H9 (cell line): ENCODE data around the gene MRC2. TPM values are rescaled to one million over a fixed set of nuclear protein-coding genes. Genes with fewer than 3 reads are reported as not detected.

Experiments used
- DNase-seq: peaks from one replicate; pipeline ENCODE4 v3.0.0-alpha.2; 2017
- H2AFZ ChIP-seq: one replicate; pipeline ENCODE4 v1.6.1; 2013; ENCODE audit warnings: mild to moderate bottlenecking, low read length, control low read depth, moderate library complexity
- H2AK5ac ChIP-seq: 2 replicates; pipeline ENCODE4 v1.6.1; 2013; ENCODE audit warnings: low read length, control low read depth, mixed read lengths; ENCODE audit not compliant: insufficient read length
- H2BK120ac ChIP-seq: one replicate; pipeline ENCODE4 v1.6.1; 2013; ENCODE audit warnings: low read depth, mild to moderate bottlenecking, low read length, control low read depth, inconsistent platforms; ENCODE audit not compliant: poor library complexity, severe bottlenecking
- H2BK12ac ChIP-seq: 2 replicates; pipeline ENCODE4 v1.6.1; 2013; ENCODE audit warnings: low read length, control low read depth, mixed read lengths, low read depth; ENCODE audit not compliant: insufficient read length
- H2BK15ac ChIP-seq: 2 replicates; pipeline ENCODE4 v1.6.1; 2013; ENCODE audit warnings: low read depth, low read length, control low read depth
- H2BK20ac ChIP-seq: one replicate; pipeline ENCODE4 v1.6.1; 2013; ENCODE audit warnings: low read depth, mild to moderate bottlenecking, low read length, control low read depth, inconsistent platforms; ENCODE audit not compliant: poor library complexity, severe bottlenecking
- H2BK5ac ChIP-seq: 2 replicates; pipeline ENCODE4 v1.6.1; 2013; ENCODE audit warnings: low read length, control low read depth, mixed read lengths; ENCODE audit not compliant: insufficient read length
- H3K14ac ChIP-seq: 2 replicates; pipeline ENCODE4 v1.6.1; 2013; ENCODE audit warnings: low read length, control low read depth; ENCODE audit not compliant: insufficient read depth
- H3K18ac ChIP-seq: 2 replicates; pipeline ENCODE4 v1.6.1; 2013; ENCODE audit warnings: low read depth, mild to moderate bottlenecking, mixed read lengths, low read length, control low read depth; ENCODE audit not compliant: insufficient read length
- H3K23ac ChIP-seq: 2 replicates; pipeline ENCODE4 v1.6.1; 2013; ENCODE audit warnings: low read length, control low read depth, mixed read lengths, low read depth; ENCODE audit not compliant: insufficient read length
- H3K23me2 ChIP-seq: 2 replicates; pipeline ENCODE4 v1.6.1; 2013; ENCODE audit warnings: low read depth, mild to moderate bottlenecking, mixed read lengths, low read length, control low read depth; ENCODE audit not compliant: insufficient read length, poor library complexity, severe bottlenecking
- H3K27ac ChIP-seq: 2 replicates; pipeline ENCODE4 v1.5.1; 2013; ENCODE audit warnings: low read length, control low read depth, mixed read lengths, low read depth; ENCODE audit not compliant: insufficient read length
- H3K27me3 ChIP-seq: 2 replicates; pipeline ENCODE4 v1.6.1; 2013; ENCODE audit warnings: low read length, control low read depth, inconsistent platforms; ENCODE audit not compliant: insufficient read depth
- H3K4ac ChIP-seq: 2 replicates; pipeline ENCODE4 v1.6.1; 2013; ENCODE audit warnings: low read depth, mild to moderate bottlenecking, control low read depth, inconsistent platforms, low read length, moderate library complexity
- H3K4me1 ChIP-seq: 2 replicates; pipeline ENCODE4 v1.6.1; 2013; ENCODE audit warnings: low read length, control low read depth, inconsistent platforms; ENCODE audit not compliant: insufficient read depth
- H3K4me2 ChIP-seq: 2 replicates; pipeline ENCODE4 v1.6.1; 2013; ENCODE audit warnings: low read length, control low read depth, mixed read lengths; ENCODE audit not compliant: insufficient read length, insufficient read depth
- H3K56ac ChIP-seq: 2 replicates; pipeline ENCODE4 v1.6.1; 2013; ENCODE audit warnings: low read depth, mild to moderate bottlenecking, mixed read lengths, low read length, control low read depth; ENCODE audit not compliant: insufficient read length
- H3K79me1 ChIP-seq: 2 replicates; pipeline ENCODE4 v1.6.1; 2013; ENCODE audit warnings: low read depth, mild to moderate bottlenecking, moderate library complexity, low read length, control low read depth, inconsistent platforms; ENCODE audit not compliant: insufficient read depth, poor library complexity, severe bottlenecking
- H3K79me2 ChIP-seq: 2 replicates; pipeline ENCODE4 v1.6.1; 2013; ENCODE audit warnings: low read length, control low read depth, inconsistent platforms; ENCODE audit not compliant: insufficient read depth
- H3K9ac ChIP-seq: 2 replicates; pipeline ENCODE4 v1.6.1; 2013; ENCODE audit warnings: low read length, control low read depth, mixed read lengths; ENCODE audit not compliant: insufficient read length; ENCODE audit errors: extremely low read depth
- H3K9me3 ChIP-seq: one replicate; pipeline ENCODE4 v1.6.1; 2013; ENCODE audit warnings: low read depth, low read length, inconsistent platforms; ENCODE audit not compliant: control insufficient read depth
- H3T11ph ChIP-seq: one replicate; pipeline ENCODE4 v1.6.1; 2013; ENCODE audit warnings: mild to moderate bottlenecking, low read length, control low read depth, inconsistent platforms
- H4K20me1 ChIP-seq: one replicate; pipeline ENCODE4 v1.6.1; 2013; ENCODE audit not compliant: control insufficient read depth, insufficient read length, insufficient read depth
- H4K5ac ChIP-seq: 2 replicates; pipeline ENCODE4 v1.6.1; 2013; ENCODE audit warnings: low read depth, mild to moderate bottlenecking, mixed read lengths, low read length, control low read depth; ENCODE audit not compliant: insufficient read length
- H4K8ac ChIP-seq: replicated peaks from 2 replicates; pipeline ENCODE4 v1.6.1; 2013; ENCODE audit warnings: low read length, control low read depth, mixed read lengths, low read depth; ENCODE audit not compliant: insufficient read length
- H4K91ac ChIP-seq: 2 replicates; pipeline ENCODE4 v1.6.1; 2013; ENCODE audit warnings: low read depth, mild to moderate bottlenecking, moderate library complexity, mixed read lengths, low read length, control low read depth; ENCODE audit not compliant: insufficient read length
- H3K27ac Mint-ChIP-seq, 3 experiments: 2 replicates in 2 of 3; 3 replicates in 1 of 3; pipeline ENCODE4 v1.8.0; 2020 to 2021; ENCODE audit warnings: mixed read lengths in 3 of 3, mild to moderate bottlenecking in 1 of 3, moderate library complexity in 1 of 3
- H3K27me3 Mint-ChIP-seq: 2 replicates; pipeline ENCODE4 v1.8.0; 2021; ENCODE audit warnings: low read depth, mild to moderate bottlenecking, moderate library complexity, mixed read lengths
- H3K36me3 Mint-ChIP-seq, 3 experiments: 2 replicates in 2 of 3; 3 replicates in 1 of 3; pipeline ENCODE4 v1.8.0; 2020 to 2021; ENCODE audit warnings: low read depth in 3 of 3, mixed read lengths in 3 of 3; ENCODE audit not compliant: insufficient read depth in 1 of 3
- H3K4me1 Mint-ChIP-seq, 2 experiments: 2 replicates each; pipeline ENCODE4 v1.8.0; 2020; ENCODE audit warnings: mixed read lengths in 2 of 2
- H3K4me3 Mint-ChIP-seq, 2 experiments: 2 replicates in 1 of 2; 3 replicates in 1 of 2; pipeline ENCODE4 v1.8.0; 2020 to 2021; ENCODE audit warnings: mild to moderate bottlenecking in 2 of 2, mixed read lengths in 2 of 2, moderate library complexity in 1 of 2
- H3K9me3 Mint-ChIP-seq, 2 experiments: 2 replicates in 1 of 2; 3 replicates in 1 of 2; pipeline ENCODE4 v1.8.0; 2020; ENCODE audit warnings: mild to moderate bottlenecking in 2 of 2, mixed read lengths in 2 of 2, moderate library complexity in 1 of 2
- WGBS: extraction: QIAGEN DNeasy Blood & Tissue Kit; methylation state at CpG from one replicate; pipeline ENCODE4 v1.1.7; 2013; ENCODE audit warnings: missing lambda C conversion rate, low lambda C conversion rate, mixed read lengths; ENCODE audit not compliant: insufficient read length; ENCODE audit errors: extremely low coverage; 5-methylcytosine and 5-hydroxymethylcytosine counted together
- total RNA-seq: library from RNA; stranded (reverse); gene quantifications from 2 replicates; pipeline ENCODE4 v1.2.1, GENCODE V29; 2021
- TF ChIP-seq, protein P1 (sequence below): fragments of 200-600 bp; sonication (generic); conservative IDR thresholded peaks from 3 replicates; pipeline ENCODE4 v1.8.0; 2021; ENCODE audit warnings: antibody characterized with exemption, mild to moderate bottlenecking

MRC2 gene
- total RNA-seq, 1 experiment from 2014 or later, result 18.7 TPM

DNA sequence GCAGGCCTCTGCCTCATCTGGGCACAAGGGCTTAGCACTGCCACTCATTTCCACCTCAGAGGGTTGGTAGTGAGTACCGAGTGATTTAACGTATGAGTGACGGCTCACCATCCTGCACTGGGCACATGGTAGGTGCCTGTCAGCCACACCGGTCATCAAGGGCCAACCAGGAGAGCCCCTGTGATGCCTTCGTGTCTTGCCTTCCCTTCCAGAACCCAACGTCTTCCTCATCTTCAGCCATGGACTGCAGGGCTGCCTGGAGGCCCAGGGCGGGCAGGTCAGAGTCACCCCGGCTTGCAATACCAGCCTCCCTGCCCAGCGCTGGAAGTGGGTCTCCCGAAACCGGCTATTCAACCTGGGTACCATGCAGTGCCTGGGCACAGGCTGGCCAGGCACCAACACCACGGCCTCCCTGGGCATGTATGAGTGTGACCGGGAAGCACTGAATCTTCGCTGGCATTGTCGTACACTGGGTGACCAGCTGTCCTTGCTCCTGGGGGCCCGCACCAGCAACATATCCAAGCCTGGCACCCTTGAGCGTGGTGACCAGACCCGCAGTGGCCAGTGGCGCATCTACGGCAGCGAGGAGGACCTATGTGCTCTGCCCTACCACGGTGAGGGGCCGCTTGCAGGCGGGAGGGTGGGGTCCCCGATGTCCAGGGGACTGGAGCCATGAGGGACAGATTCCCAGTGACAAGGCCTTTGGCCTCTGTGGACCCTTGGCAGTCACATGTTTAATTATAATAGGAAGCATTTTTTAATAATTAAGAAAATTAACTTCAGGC is 37.1 kb downstream of the MRC2 start:
- H2BK20ac ChIP-seq, result no peak overlapping the region
- no peak overlapping the region for H3K18ac ChIP-seq
- WGBS, result no CpG with 5 or more reads among the region's 25 CpGs
- no peak overlapping the region for H4K5ac ChIP-seq
- Mint-ChIP-seq H3K36me3 (peaks cover 0 to 20% (median 5%) of the 10 kb centered on the region in 3 experiments; a peak in 5 of 7 replicates), H3K27ac (no peak overlapping the region; a peak in 1 of 7 replicates), H3K4me1 (peaks cover 3 to 4% of the 10 kb centered on the region in 2 experiments; a peak in 2 of 4 replicates), H3K27me3 (no peaks in the 10 kb centered on the region), H3K4me3 (no peak overlapping the region), H3K9me3 (peaks cover 9% of the 10 kb centered on the region in 2 experiments)
- H3K79me2 ChIP-seq, result no peaks in the 10 kb centered on the region
- H3K27ac ChIP-seq, result no peak overlapping the region
- TF ChIP-seq, protein P1, sequence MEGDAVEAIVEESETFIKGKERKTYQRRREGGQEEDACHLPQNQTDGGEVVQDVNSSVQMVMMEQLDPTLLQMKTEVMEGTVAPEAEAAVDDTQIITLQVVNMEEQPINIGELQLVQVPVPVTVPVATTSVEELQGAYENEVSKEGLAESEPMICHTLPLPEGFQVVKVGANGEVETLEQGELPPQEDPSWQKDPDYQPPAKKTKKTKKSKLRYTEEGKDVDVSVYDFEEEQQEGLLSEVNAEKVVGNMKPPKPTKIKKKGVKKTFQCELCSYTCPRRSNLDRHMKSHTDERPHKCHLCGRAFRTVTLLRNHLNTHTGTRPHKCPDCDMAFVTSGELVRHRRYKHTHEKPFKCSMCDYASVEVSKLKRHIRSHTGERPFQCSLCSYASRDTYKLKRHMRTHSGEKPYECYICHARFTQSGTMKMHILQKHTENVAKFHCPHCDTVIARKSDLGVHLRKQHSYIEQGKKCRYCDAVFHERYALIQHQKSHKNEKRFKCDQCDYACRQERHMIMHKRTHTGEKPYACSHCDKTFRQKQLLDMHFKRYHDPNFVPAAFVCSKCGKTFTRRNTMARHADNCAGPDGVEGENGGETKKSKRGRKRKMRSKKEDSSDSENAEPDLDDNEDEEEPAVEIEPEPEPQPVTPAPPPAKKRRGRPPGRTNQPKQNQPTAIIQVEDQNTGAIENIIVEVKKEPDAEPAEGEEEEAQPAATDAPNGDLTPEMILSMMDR, result no peak
- H2BK5ac ChIP-seq, result no peak overlapping the region
- no peak for DNase-seq
- no peak overlapping the region for H4K8ac ChIP-seq
- H4K91ac ChIP-seq, result no peak overlapping the region
- no peaks in the 10 kb centered on the region for H4K20me1 ChIP-seq
- H3K4ac ChIP-seq, result no peak overlapping the region
- H2BK12ac ChIP-seq, result no peak overlapping the region
- no peak overlapping the region for H3T11ph ChIP-seq
- no peak overlapping the region for H3K23ac ChIP-seq
- H3K9ac ChIP-seq, result no peak overlapping the region
- no peak overlapping the region for H3K4me2 ChIP-seq
- H3K27me3 ChIP-seq, result no peaks in the 10 kb centered on the region
- no peak overlapping the region for H2AFZ ChIP-seq
- H3K23me2 ChIP-seq, result no peaks in the 10 kb centered on the region
- H2BK15ac ChIP-seq, result no peak overlapping the region
- H2BK120ac ChIP-seq, result no peak overlapping the region
- no peak overlapping the region for H2AK5ac ChIP-seq
- no peaks in the 10 kb centered on the region for H3K9me3 ChIP-seq
- H3K79me1 ChIP-seq, result no peaks in the 10 kb centered on the region
- H3K4me1 ChIP-seq, result no peaks in the 10 kb centered on the region
- no peak overlapping the region for H3K14ac ChIP-seq
- H3K56ac ChIP-seq, result no peak overlapping the region
